CD4-positive, CD25-positive, alpha-beta regulatory T cell (primary cell): ENCODE data around the gene CIBAR2. TPM values are rescaled to one million over a fixed set of nuclear protein-coding genes. Genes with fewer than 3 reads are reported as not detected.

Source experiments
- ATAC-seq, 2 donors: fragments of 150-1000 bp; cut with Tn5 transposase; one replicate each; pipeline ENCODE4 v1.10.0; 2021; ENCODE audit warnings: low read depth in 2 of 2, moderate number of reproducible peaks in 2 of 2, moderate library complexity in 1 of 2
- DNase-seq, 3 donors: peaks; one replicate each; pipeline versions ENCODE4 v3.0.0 to v3.0.0-alpha.2; 2012 to 2022; ENCODE audit warnings: mixed read lengths in 1 of 3
- H3K27ac ChIP-seq: one replicate; pipeline ENCODE4 v1.7.0; 2013; ENCODE audit warnings: mild to moderate bottlenecking, low read length; ENCODE audit not compliant: insufficient read depth, poor library complexity, severe bottlenecking
- H3K27me3 ChIP-seq: one replicate; pipeline ENCODE4 v1.7.0; 2013; ENCODE audit warnings: low read length; ENCODE audit not compliant: control insufficient read depth, insufficient read depth
- H3K36me3 ChIP-seq: one replicate; pipeline ENCODE4 v1.7.0; 2013; ENCODE audit warnings: mild to moderate bottlenecking, low read length, moderate library complexity; ENCODE audit not compliant: control insufficient read depth, insufficient read depth
- H3K4me1 ChIP-seq: 2 replicates; pipeline ENCODE4 v1.7.0; 2013; ENCODE audit warnings: mild to moderate bottlenecking, low read length; ENCODE audit not compliant: insufficient read depth, control insufficient read depth, poor library complexity, severe bottlenecking
- H3K4me3 ChIP-seq: one replicate; pipeline ENCODE4 v1.7.0; 2013; ENCODE audit warnings: low read depth, mild to moderate bottlenecking, low read length, moderate library complexity
- H3K9me3 ChIP-seq, 2 experiments: 1 replicate in 1 of 2; 2 replicates in 1 of 2; pipeline ENCODE4 v1.7.0; 2013; ENCODE audit warnings: low read length in 2 of 2, mild to moderate bottlenecking in 1 of 2, moderate library complexity in 1 of 2; ENCODE audit not compliant: control insufficient read depth in 2 of 2
- H3K27ac Mint-ChIP-seq, 3 donors: one replicate each; pipeline ENCODE4 v1.8.0; 2020 to 2022; ENCODE audit warnings: mild to moderate bottlenecking in 3 of 3, mixed read lengths in 3 of 3, moderate library complexity in 2 of 3
- H3K27me3 Mint-ChIP-seq: one replicate; pipeline ENCODE4 v1.8.0; 2022; ENCODE audit warnings: mild to moderate bottlenecking, mixed read lengths
- H3K36me3 Mint-ChIP-seq: one replicate; pipeline ENCODE4 v1.8.0; 2020; ENCODE audit warnings: mixed read lengths
- H3K4me1 Mint-ChIP-seq, 4 donors: one replicate each; pipeline ENCODE4 v1.8.0; 2020 to 2022; ENCODE audit warnings: mixed read lengths in 4 of 4, mild to moderate bottlenecking in 1 of 4
- H3K4me3 Mint-ChIP-seq, 4 donors: one replicate each; pipeline ENCODE4 v1.8.0; 2020 to 2022; ENCODE audit warnings: mild to moderate bottlenecking in 4 of 4, mixed read lengths in 4 of 4, moderate library complexity in 3 of 4
- H3K9me3 Mint-ChIP-seq, 7 donors: one replicate each; pipeline ENCODE4 v1.8.0; 2020 to 2022; ENCODE audit warnings: mixed read lengths in 7 of 7, mild to moderate bottlenecking in 3 of 7, moderate library complexity in 2 of 7
- polyA plus RNA-seq, 4 donors: library from polyadenylated mRNA; unstranded; fragments of 300-500 nt; fragmentation: Illumina TruSeq; gene quantifications; one replicate each; pipeline ENCODE4 v1.2.3, GENCODE V29; 2021
- total RNA-seq: library from RNA; stranded (reverse); gene quantifications from one replicate; pipeline ENCODE4 v1.2.3, GENCODE V29; 2022

CIBAR2 gene
- total and polyA plus RNA-seq, 5 donors from 2014 or later: not detected

DNA sequence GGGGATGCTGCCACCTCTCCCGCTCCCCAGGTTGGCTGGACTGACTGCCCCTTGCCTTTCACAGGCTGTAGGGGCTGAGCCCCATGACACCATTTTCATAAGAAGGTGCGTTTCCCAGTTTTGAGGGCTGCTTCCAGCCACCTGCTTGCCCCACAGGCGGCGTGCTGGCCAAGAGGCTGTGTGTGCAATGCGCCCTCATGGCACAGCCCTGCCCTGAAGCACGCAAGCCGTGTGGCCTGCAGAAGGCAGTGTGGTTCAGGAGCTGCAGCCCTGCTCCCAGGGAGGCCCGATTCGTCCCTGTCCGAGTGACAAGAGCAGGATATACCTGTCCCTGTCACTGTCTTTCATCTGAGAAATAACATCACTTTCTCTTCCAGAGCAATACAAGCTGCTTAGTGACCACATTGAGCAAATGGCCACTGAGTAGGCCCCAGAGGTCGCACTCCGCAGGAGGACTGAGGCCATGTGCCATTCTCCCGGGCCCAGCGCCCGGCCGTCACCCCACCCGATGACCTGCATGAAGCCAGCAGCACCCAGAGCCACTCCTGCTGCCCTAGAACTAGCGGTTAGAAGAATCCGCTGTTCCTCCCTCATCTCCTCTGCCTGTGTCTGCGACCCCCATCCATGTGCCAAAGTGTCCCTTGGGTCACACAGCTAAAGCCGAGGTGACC, 24.2 kb downstream of the CIBAR2 start:
- no peaks in the 10 kb centered on the region for H3K27me3 Mint-ChIP-seq
- no peak for ATAC-seq
- DNase-seq: no peak
- H3K27ac Mint-ChIP-seq: no peak overlapping the region
- H3K36me3 Mint-ChIP-seq: no peaks in the 10 kb centered on the region
- peaks cover 5% of the 10 kb centered on the region for H3K4me1 ChIP-seq
- H3K9me3 ChIP-seq: no peaks in the 10 kb centered on the region
- H3K36me3 ChIP-seq: no peaks in the 10 kb centered on the region
- no peak overlapping the region for H3K27ac ChIP-seq
- H3K4me3 ChIP-seq: no peak overlapping the region
- no peaks in the 10 kb centered on the region for H3K27me3 ChIP-seq
- H3K4me1 Mint-ChIP-seq: peaks cover 0 to 13% (median 2%) of the 10 kb centered on the region in 4 donors
- no peak overlapping the region for H3K4me3 Mint-ChIP-seq
- no peaks in the 10 kb centered on the region for H3K9me3 Mint-ChIP-seq

DNA sequence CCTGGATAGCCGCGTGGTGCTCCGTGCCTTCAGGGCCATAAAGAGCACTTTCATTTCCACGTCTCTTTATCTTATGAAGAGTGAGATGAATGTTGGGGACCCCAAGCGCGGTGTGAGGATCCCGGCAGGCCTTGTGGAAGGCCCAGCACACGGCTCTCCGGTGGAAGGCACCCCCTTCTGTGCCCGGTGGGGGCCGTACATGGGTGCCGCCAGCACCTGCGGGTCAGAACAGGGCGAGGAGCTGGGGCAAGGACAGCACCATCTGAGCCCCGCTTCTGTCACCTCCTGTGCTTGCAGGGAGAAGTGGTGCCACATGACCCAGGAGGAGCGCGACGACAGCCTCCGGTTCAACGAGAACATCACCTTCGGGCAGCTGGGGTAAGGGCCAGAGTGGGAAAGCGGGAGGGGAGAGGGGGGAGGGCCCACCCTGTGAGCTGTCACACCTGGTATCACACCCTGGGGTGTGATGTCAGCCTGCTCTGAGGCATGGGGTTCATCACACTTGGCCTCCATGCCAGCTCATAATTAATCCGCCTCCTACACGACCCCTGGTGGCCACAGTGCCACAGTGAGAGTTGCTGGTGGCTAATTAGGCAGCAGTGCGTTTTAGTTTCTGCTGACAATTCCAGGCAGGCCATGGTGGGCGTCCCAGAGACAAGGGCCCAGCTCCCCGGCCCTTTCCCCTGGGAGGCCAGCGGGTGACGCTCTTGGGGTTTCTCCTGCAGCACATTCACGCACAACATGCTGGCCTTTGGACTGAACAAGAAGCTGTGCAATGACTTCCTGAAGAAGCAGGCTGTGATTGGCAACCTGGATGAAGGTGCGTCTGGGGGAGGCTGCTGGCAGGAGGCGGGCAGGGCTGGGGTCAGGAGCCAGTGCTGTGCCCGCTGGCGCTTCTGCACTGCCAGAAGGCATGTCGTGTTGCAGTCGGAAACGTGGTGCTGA, 25.7 kb downstream of the CIBAR2 start:
- Histone ChIP-seq H3K4me1 (peaks cover 5% of the 10 kb centered on the region), H3K27me3 (no peaks in the 10 kb centered on the region), H3K36me3 (no peaks in the 10 kb centered on the region), H3K27ac (no peak overlapping the region), H3K4me3 (no peak overlapping the region), H3K9me3 (no peaks in the 10 kb centered on the region)
- no peaks in the 10 kb centered on the region for H3K27me3 Mint-ChIP-seq
- H3K4me3 Mint-ChIP-seq: no peak overlapping the region
- H3K9me3 Mint-ChIP-seq: no peaks in the 10 kb centered on the region
- DNase-seq (peak; percentile 41 to 75 (median 70)), ATAC-seq (peak; percentile 76 to 83)
- no peak overlapping the region for H3K27ac Mint-ChIP-seq
- no peaks in the 10 kb centered on the region for H3K36me3 Mint-ChIP-seq
- H3K4me1 Mint-ChIP-seq: peaks cover 0 to 16% (median 2%) of the 10 kb centered on the region in 4 donors

DNA sequence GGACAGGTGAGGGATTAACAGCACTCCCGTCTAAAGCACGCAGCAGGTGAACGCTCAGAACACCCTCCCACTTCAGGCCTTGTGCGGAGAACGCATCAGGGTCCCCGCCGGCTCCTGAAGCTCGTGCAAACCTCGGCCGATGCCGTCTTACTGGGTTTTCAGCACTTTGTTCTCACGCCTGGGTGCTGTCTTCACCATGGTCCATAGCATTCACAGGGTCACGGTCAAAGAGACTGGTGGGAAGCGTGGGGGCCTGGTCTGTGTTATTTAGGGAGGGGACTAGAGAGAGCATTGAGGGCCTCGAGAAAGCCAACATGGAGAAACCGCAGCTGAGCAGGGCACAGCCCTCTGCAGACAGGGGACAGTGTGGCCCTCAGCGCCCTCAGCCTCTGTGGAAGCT, 26.6 kb downstream of the CIBAR2 start:
- Mint-ChIP-seq H3K9me3 (no peaks in the 10 kb centered on the region), H3K27ac (no peak overlapping the region), H3K4me1 (peaks cover 0 to 16% (median 2%) of the 10 kb centered on the region in 4 donors), H3K4me3 (no peak overlapping the region), H3K27me3 (no peaks in the 10 kb centered on the region), H3K36me3 (no peaks in the 10 kb centered on the region)
- Histone ChIP-seq H3K36me3 (no peaks in the 10 kb centered on the region), H3K27ac (no peak overlapping the region), H3K4me1 (peaks cover 5% of the 10 kb centered on the region), H3K27me3 (no peaks in the 10 kb centered on the region), H3K4me3 (no peak overlapping the region), H3K9me3 (no peaks in the 10 kb centered on the region)
- ATAC-seq: no peak
- no peak for DNase-seq

DNA sequence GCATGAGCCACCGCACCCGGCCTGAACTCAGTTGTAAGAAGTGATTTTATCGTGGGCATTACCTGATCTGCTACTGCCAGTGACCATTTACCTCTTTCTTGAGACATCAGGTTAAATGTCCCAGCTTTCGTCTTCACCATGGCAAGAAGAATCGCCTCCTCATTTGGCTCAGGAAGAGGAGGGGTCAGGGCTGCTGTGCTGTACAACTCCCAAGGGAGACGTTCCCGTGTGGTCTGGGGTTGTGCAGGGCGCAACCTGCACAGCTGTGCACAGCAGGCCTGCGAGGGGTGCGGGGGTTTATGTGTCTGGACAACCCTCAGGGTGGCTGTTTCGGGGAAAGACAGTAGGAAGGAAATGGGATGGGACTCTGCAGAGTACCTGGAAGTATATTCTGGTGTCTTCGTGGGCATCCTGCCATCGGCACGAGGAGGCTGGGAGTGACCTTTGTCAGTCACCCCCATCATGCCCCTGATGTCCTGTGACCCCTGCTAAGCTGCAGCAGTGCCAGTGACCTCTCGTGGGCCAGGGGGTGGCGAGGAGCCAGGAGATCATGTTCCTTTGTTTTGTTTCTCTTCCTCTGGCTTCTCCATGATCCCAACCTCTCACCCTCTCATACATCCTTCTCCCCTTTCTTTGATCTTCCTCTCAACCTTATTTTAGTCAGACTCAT, 27.3 kb downstream of the CIBAR2 start:
- no peak for DNase-seq
- Mint-ChIP-seq H3K27ac (no peak overlapping the region), H3K4me3 (no peak overlapping the region), H3K9me3 (no peaks in the 10 kb centered on the region), H3K4me1 (peaks cover 0 to 16% (median 2%) of the 10 kb centered on the region in 4 donors), H3K27me3 (no peaks in the 10 kb centered on the region), H3K36me3 (no peaks in the 10 kb centered on the region)
- no peaks in the 10 kb centered on the region for H3K36me3 ChIP-seq
- H3K4me3 ChIP-seq: no peak overlapping the region
- H3K9me3 ChIP-seq: no peaks in the 10 kb centered on the region
- no peak overlapping the region for H3K27ac ChIP-seq
- H3K27me3 ChIP-seq: no peaks in the 10 kb centered on the region
- no peak for ATAC-seq
- H3K4me1 ChIP-seq: peaks cover 5% of the 10 kb centered on the region

DNA sequence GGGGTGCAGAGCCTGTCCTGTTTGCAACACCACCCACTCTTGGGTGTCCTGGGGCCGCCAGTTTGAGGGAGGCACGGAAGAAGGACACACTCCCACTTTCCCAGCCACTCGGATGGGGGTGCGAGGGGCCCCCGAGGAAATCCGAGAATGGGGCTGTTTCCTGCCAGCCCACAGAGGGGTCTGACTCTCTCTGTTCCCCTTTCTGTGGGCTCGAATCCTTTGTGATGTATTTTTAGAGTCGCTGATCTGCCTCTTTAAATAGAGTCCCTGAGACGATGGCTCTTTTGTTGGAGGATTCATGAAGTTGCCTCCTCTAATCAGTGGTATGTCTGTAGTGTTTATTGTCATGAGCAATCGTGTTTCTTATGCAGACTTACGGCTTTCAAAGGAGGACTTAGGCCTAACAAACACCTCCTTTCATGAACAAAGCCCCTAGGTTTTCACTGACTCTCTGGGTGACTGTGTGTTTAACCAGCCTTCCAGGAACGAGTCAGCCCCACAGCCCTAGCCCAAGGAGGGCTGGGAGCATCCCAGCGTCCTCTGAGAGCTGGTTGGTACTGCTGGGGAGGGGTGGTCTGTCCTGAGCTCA, 29.1 kb downstream of the CIBAR2 start:
- Histone ChIP-seq H3K4me1 (peaks cover 5% of the 10 kb centered on the region), H3K4me3 (no peak overlapping the region), H3K36me3 (peaks cover 5% of the 10 kb centered on the region), H3K27ac (no peak overlapping the region), H3K9me3 (no peaks in the 10 kb centered on the region), H3K27me3 (no peaks in the 10 kb centered on the region)
- Mint-ChIP-seq H3K36me3 (peaks cover 11% of the 10 kb centered on the region), H3K4me1 (peaks cover 0 to 16% (median 2%) of the 10 kb centered on the region in 4 donors), H3K27me3 (no peaks in the 10 kb centered on the region), H3K4me3 (no peak overlapping the region), H3K9me3 (no peaks in the 10 kb centered on the region), H3K27ac (peak overlapping the region in 1 of 3 donors; percentile 72)
- ATAC-seq: no peak
- DNase-seq: no peak

DNA sequence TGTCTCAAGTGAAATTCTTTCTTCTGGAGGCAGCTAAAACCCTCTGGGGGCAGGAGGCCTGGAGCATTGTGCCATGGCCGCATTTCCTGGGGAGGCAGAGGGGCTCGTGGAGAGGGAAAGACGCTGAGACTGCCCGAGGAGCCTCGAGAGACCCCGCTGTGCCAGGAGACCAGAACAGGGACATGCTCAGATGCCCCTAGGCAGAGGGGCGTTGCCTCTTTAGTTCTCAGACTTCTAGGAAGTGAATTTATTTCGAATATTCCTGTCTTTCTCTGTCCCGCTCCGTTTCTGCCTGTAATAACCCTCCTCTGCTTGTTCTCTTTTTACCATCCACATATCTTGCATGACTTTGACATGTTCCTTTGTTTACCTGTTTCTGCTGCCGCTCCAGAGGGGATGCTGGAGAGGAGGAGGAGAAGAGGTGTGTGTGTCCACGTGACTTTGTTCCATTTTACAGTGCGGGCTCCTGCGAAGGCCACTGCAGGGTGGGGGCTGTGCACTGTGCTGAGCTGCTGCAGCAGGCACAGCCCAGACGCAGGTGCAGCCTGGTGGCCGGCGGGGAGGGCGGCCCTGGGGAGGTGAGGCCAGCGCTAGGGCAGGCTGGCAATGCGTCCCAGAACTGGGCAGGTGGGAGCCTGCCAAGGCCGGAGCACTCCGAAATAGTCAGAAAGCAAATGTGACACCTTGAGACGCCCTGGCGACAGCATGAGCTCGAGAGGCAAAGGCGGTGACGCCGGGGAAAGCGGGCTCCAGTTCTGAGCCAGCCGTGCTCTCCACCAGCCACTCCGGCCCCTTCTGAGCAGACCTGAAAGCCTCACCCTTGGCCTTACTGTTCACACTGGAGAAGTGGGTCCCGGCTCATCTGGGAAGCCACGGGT, 29.9 kb downstream of the CIBAR2 start:
- no peak for DNase-seq
- Histone ChIP-seq H3K27ac (no peak overlapping the region), H3K4me3 (no peak overlapping the region), H3K4me1 (peaks cover 5% of the 10 kb centered on the region), H3K36me3 (peaks cover 5% of the 10 kb centered on the region), H3K9me3 (no peaks in the 10 kb centered on the region), H3K27me3 (no peaks in the 10 kb centered on the region)
- Mint-ChIP-seq H3K36me3 (peaks cover 16% of the 10 kb centered on the region), H3K27ac (no peak overlapping the region), H3K4me1 (peaks cover 0 to 16% (median 2%) of the 10 kb centered on the region in 4 donors), H3K9me3 (no peaks in the 10 kb centered on the region), H3K4me3 (no peak overlapping the region), H3K27me3 (no peaks in the 10 kb centered on the region)
- ATAC-seq: no peak

DNA sequence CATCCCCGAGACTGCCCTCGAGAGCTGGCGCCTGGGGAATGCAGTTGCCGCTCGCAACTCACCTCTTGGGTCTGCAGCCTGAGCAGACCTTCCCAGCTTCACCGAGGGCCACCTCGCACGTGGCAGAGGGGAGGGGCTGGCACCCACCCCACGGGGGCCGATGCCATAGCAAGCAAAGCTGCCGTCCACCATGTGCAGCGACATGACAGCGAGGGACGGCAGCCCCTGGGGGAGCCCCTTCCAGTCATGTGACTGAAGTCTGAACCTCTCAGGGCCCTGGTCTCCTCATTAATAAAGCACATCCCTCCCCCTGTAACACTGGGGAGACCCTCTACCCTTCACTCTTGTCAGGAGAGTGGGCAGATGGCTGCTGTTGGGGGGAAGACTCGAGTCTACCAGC, 30.5 kb downstream of the CIBAR2 start:
- H3K27me3 ChIP-seq: no peaks in the 10 kb centered on the region
- no peaks in the 10 kb centered on the region for H3K9me3 ChIP-seq
- H3K4me3 Mint-ChIP-seq: no peak overlapping the region
- H3K27ac ChIP-seq: no peak overlapping the region
- peaks cover 5% of the 10 kb centered on the region for H3K36me3 ChIP-seq
- no peaks in the 10 kb centered on the region for H3K27me3 Mint-ChIP-seq
- H3K4me1 ChIP-seq: peaks cover 3% of the 10 kb centered on the region
- H3K9me3 Mint-ChIP-seq: no peaks in the 10 kb centered on the region
- no peak overlapping the region for H3K27ac Mint-ChIP-seq
- ATAC-seq (no peak), DNase-seq (no peak)
- H3K36me3 Mint-ChIP-seq: peaks cover 16% of the 10 kb centered on the region
- peaks cover 0 to 13% (median under 1%) of the 10 kb centered on the region in 4 donors for H3K4me1 Mint-ChIP-seq
- no peak overlapping the region for H3K4me3 ChIP-seq
